ENCODE measurements around the gene GMIP.

The GMIP gene

GRCh38 chr19:19588546-19588945 is 54.9 kb downstream of the GMIP start:
- TF ChIP-seq CTCF (IDR thresholded peaks at IDR 0.05; ENCODE audit: extremely low read depth, missing control alignments), result no peak
- no peak for DNase-seq (ENCODE audit: low spot score)

- no peak for DNase-seq (ENCODE audit: low spot score)
- TF ChIP-seq CTCF (IDR thresholded peaks at IDR 0.05; ENCODE audit: extremely low read depth, missing control alignments), result no peak
These were observed 55.7 kb downstream of the GMIP start for GRCh38 chr19:19587771-19588170.

GRCh38 chr19:19584356-19584755 is 59.1 kb downstream of the GMIP start:
- TF ChIP-seq CTCF (IDR thresholded peaks at IDR 0.05; ENCODE audit: extremely low read depth, missing control alignments), result no peak
- no peak for DNase-seq (ENCODE audit: low spot score)

GRCh38 chr19:19582471-19582870 is 61.0 kb downstream of the GMIP start:
- TF ChIP-seq CTCF (IDR thresholded peaks at IDR 0.05; ENCODE audit: extremely low read depth, missing control alignments), result no peak
- no peak for DNase-seq (ENCODE audit: low spot score)

GRCh38 chr19:19581391-19581790 is 62.1 kb downstream of the GMIP start:
- no peak for TF ChIP-seq CTCF (IDR thresholded peaks at IDR 0.05; ENCODE audit: extremely low read depth, missing control alignments)
- no peak for DNase-seq (ENCODE audit: low spot score)

- TF ChIP-seq CTCF (IDR thresholded peaks at IDR 0.05; ENCODE audit: extremely low read depth, missing control alignments), result no peak
- no peak for DNase-seq (ENCODE audit: low spot score)
These were observed 63.0 kb downstream of the GMIP start for GRCh38 chr19:19580418-19580817.

GRCh38 chr19:19579533-19580361 is 63.7 kb downstream of the GMIP start:
- no peak for DNase-seq (ENCODE audit: low spot score)
- TF ChIP-seq CTCF (IDR thresholded peaks at IDR 0.05; ENCODE audit: extremely low read depth, missing control alignments), result no peak
